SK-N-SH (cell line): ENCODE measurements around the gene MAP4K3.

Experiments
- EP300 ChIP-seq, 2 experiments: IDR thresholded peaks; 2 replicates each; pipeline versions ENCODE4 v1.4.0 to v1.6.1; 2012; ENCODE audit warnings: borderline replicate concordance in 1 of 2, low read depth in 1 of 2, low read length in 1 of 2
- EZH2phosphoT487 ChIP-seq: fragments of 200-600 bp; sonication (generic); IDR thresholded peaks from 2 replicates; pipeline ENCODE4 v1.6.1; 2017; ENCODE audit warnings: low read depth, mixed run types, mild to moderate bottlenecking, antibody characterized with exemption, moderate library complexity, borderline replicate concordance
- GABPA ChIP-seq: IDR thresholded peaks from 2 replicates; pipeline ENCODE4 v1.4.0; 2012; ENCODE audit warnings: low read depth, mild to moderate bottlenecking
- JUND ChIP-seq: IDR thresholded peaks from 2 replicates; pipeline ENCODE4 v1.4.0; 2012
- NRF1 ChIP-seq: IDR thresholded peaks from 2 replicates; pipeline ENCODE4 v1.6.1; 2012; ENCODE audit warnings: low read depth, mild to moderate bottlenecking, low read length
- POLR2AphosphoS5 ChIP-seq: IDR thresholded peaks from 2 replicates; pipeline ENCODE4 v1.6.1; 2012; ENCODE audit warnings: low read depth, low read length
- RAD21 ChIP-seq: IDR thresholded peaks from 2 replicates; pipeline ENCODE4 v1.6.1; 2012; ENCODE audit warnings: mild to moderate bottlenecking, low read length
- RXRA ChIP-seq: IDR thresholded peaks from 2 replicates; pipeline ENCODE4 v1.4.0; 2012; ENCODE audit warnings: low read depth, mild to moderate bottlenecking, borderline replicate concordance
- SIN3A ChIP-seq: IDR thresholded peaks from 2 replicates; pipeline ENCODE4 v1.6.1; 2012; ENCODE audit warnings: low read depth, mild to moderate bottlenecking, low read length, moderate library complexity, borderline replicate concordance
- SMC3 ChIP-seq: IDR thresholded peaks from 2 replicates; pipeline ENCODE4 v1.6.1; 2012; ENCODE audit warnings: low read depth, low read length, improper control_type of control experiment
- TF ChIP-seq, protein P1 (sequence below): fragments of 200-600 bp; sonication (generic); IDR thresholded peaks from 2 replicates; pipeline ENCODE4 v1.6.1; 2017; ENCODE audit warnings: antibody characterized with exemption, mild to moderate bottlenecking, moderate library complexity
- TF ChIP-seq, protein P2 (sequence below): IDR thresholded peaks from 2 replicates; pipeline ENCODE4 v1.6.1; 2012; ENCODE audit warnings: mild to moderate bottlenecking, low read depth, low read length, moderate library complexity
- TF ChIP-seq, protein P3 (sequence below): IDR thresholded peaks from 2 replicates; pipeline ENCODE4 v1.4.0; 2012; ENCODE audit warnings: low read depth
- TF ChIP-seq, protein P4 (sequence below): IDR thresholded peaks from 2 replicates; pipeline ENCODE4; 2012

DNA sequence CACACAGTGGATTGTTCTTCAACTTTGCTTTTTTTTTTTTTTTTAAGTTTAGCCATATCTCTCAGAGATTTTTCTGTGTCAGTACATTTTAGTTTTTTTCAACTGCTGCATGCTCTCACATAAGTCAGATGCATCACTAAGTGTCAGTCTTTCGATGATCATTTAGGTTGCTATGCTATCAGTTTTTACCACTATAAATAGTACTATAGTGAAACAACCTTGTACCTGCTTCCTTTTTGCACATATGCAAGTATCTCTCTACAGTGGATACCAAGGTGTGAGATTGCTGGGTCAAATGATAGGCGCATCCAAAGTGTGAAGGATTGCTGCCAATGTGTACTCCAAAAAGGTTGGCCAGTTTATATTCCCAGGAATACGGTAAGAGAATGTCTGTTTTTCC is 33.5 kb upstream of the MAP4K3 start:
- TF ChIP-seq POLR2AphosphoS5 (no peak), GABPA (no peak), RXRA (no peak), EZH2phosphoT487 (no peak), EP300 (IDR thresholded peaks at IDR 0.05; ENCODE audit: borderline replicate concordance in 1 of 2, low read depth in 1 of 2, low read length in 1 of 2) (no peak), NRF1 (no peak), RAD21 (no peak), SMC3 (no peak), SIN3A (no peak), JUND (no peak)
- TF ChIP-seq, protein P1, sequence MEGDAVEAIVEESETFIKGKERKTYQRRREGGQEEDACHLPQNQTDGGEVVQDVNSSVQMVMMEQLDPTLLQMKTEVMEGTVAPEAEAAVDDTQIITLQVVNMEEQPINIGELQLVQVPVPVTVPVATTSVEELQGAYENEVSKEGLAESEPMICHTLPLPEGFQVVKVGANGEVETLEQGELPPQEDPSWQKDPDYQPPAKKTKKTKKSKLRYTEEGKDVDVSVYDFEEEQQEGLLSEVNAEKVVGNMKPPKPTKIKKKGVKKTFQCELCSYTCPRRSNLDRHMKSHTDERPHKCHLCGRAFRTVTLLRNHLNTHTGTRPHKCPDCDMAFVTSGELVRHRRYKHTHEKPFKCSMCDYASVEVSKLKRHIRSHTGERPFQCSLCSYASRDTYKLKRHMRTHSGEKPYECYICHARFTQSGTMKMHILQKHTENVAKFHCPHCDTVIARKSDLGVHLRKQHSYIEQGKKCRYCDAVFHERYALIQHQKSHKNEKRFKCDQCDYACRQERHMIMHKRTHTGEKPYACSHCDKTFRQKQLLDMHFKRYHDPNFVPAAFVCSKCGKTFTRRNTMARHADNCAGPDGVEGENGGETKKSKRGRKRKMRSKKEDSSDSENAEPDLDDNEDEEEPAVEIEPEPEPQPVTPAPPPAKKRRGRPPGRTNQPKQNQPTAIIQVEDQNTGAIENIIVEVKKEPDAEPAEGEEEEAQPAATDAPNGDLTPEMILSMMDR: no peak
- TF ChIP-seq, protein P2, sequence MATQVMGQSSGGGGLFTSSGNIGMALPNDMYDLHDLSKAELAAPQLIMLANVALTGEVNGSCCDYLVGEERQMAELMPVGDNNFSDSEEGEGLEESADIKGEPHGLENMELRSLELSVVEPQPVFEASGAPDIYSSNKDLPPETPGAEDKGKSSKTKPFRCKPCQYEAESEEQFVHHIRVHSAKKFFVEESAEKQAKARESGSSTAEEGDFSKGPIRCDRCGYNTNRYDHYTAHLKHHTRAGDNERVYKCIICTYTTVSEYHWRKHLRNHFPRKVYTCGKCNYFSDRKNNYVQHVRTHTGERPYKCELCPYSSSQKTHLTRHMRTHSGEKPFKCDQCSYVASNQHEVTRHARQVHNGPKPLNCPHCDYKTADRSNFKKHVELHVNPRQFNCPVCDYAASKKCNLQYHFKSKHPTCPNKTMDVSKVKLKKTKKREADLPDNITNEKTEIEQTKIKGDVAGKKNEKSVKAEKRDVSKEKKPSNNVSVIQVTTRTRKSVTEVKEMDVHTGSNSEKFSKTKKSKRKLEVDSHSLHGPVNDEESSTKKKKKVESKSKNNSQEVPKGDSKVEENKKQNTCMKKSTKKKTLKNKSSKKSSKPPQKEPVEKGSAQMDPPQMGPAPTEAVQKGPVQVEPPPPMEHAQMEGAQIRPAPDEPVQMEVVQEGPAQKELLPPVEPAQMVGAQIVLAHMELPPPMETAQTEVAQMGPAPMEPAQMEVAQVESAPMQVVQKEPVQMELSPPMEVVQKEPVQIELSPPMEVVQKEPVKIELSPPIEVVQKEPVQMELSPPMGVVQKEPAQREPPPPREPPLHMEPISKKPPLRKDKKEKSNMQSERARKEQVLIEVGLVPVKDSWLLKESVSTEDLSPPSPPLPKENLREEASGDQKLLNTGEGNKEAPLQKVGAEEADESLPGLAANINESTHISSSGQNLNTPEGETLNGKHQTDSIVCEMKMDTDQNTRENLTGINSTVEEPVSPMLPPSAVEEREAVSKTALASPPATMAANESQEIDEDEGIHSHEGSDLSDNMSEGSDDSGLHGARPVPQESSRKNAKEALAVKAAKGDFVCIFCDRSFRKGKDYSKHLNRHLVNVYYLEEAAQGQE: no peak
- TF ChIP-seq, protein P3, sequence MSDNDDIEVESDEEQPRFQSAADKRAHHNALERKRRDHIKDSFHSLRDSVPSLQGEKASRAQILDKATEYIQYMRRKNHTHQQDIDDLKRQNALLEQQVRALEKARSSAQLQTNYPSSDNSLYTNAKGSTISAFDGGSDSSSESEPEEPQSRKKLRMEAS: no peak
- TF ChIP-seq, protein P4, sequence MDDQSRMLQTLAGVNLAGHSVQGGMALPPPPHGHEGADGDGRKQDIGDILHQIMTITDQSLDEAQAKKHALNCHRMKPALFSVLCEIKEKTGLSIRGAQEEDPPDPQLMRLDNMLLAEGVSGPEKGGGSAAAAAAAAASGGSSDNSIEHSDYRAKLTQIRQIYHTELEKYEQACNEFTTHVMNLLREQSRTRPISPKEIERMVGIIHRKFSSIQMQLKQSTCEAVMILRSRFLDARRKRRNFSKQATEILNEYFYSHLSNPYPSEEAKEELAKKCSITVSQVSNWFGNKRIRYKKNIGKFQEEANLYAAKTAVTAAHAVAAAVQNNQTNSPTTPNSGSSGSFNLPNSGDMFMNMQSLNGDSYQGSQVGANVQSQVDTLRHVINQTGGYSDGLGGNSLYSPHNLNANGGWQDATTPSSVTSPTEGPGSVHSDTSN: no peak
